Measurements from ENCODE around the gene HDAC4.

Gene HDAC4

GRCh38 chr2:239154971-239155805 is 245.6 kb downstream of the HDAC4 start:
- DNase-seq (ENCODE audit: low spot score), result no peak

DNA sequence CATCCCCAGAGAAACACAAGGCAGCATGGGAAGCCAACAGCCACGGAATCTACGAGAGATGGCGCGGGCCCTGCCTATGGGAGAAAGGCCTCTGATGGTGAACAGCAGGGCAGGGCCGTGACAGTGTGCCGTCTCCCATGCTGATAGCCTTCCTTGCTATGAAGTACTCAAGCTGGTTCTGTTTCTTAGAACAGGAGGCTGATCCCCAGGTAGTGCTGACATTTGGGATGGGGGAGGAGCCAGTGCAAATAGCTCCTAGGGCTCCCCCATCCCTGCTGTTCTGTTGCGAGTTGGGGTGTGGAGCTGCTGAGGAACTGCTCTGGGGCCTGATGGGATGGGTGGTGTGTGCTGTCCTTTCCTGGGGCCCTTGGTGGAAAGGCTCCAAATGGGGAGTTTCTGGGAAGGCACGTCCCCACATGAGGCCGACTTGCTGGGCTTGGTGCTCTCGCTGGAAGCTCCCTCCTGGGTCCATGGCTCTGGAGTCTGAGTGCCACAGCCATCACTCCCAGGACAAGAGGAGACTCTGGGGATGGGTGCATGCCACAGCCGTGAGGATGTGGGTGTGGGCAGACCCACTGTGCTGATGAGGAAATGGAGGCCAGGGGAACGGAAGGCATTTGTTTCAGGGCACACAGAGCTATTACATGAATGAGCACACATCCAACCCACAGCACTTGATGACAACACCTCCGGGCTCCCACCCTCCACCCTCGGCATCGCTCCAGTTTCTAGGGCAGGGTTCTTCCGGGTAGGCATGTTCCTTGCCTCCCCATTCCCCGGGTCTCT is 246.8 kb downstream of the HDAC4 start:
- no peak for DNase-seq (ENCODE audit: low spot score)

- no peak for DNase-seq (ENCODE audit: low spot score)
These were observed 247.9 kb downstream of the HDAC4 start for GRCh38 chr2:239152916-239153305.

DNA sequence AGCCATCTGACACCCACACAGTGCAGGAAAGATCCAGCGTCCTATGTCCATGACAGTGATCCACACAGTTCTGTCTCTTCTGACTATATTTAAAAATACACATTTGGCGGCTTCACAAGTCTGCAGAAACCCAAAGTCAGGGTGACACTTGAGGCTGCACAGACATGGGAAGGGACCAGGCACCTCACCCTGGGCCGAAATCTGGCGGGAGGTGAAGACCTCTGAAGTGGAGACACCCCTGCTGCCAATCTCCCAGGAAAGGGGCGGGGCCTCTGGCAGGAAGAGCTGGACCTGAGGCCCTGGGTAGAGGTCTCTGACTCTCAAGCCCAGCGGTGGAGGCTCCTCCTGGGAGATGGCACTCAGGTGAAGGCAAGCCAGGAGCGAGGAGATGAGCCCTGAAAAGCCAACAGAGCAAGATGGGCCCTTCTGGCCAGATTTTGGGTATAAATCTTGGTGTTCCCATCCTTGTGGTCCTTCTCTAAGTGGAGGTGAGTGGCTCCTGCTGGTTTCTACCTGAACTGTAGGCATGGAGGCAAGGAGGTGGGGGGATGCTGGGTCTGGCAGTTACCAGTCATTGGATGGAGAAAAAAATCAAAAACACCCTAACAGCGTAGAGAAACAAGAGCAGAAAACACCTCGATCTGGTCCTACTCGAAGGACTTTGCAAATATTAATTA is 248.4 kb downstream of the HDAC4 start:
- no peak for DNase-seq (ENCODE audit: low spot score)

- no peak for DNase-seq (ENCODE audit: low spot score)
These were observed 249.4 kb downstream of the HDAC4 start for GRCh38 chr2:239151201-239152131.

DNA sequence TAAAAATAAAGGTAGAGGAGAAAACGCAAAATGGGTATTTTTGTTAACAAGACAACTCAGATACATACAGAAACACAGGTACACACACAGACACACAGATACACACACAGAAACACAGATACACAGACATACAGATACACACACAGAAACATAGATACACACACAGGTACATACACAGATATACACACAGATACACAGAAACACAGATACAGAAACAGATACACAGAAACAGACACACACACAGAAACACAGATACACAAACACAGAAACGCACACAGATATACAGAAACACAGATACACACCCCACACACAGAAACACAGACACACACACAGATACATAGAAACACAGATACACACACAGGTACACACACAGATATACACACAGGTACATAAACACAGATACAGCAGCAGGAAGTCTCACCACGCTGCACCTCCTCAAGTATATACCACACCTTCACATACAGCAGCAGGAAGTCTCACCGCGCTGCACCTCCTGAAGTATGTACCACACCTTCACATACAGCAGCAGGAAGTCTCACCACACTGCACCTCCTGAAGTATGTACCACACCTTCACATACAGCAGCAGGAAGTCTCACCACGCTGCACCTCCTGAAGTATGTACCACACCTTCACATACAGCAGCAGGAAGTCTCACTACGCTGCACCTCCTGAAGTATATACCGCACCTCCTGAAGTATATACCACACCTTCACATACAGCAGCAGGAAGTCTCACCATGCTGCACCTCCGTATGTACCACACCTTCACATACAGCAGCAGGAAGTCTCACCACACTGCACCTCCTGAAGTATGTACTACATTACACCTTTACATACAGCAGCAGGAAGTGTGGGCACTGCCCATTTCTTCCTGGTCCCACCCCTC is 250.5 kb downstream of the HDAC4 start:
- no peak for DNase-seq (ENCODE audit: low spot score)

- no peak for DNase-seq (ENCODE audit: low spot score)
These were observed 251.3 kb downstream of the HDAC4 start for GRCh38 chr2:239149501-239149900.

- no peak for DNase-seq (ENCODE audit: low spot score)
These were observed 252.2 kb downstream of the HDAC4 start for GRCh38 chr2:239148495-239149200.

DNA sequence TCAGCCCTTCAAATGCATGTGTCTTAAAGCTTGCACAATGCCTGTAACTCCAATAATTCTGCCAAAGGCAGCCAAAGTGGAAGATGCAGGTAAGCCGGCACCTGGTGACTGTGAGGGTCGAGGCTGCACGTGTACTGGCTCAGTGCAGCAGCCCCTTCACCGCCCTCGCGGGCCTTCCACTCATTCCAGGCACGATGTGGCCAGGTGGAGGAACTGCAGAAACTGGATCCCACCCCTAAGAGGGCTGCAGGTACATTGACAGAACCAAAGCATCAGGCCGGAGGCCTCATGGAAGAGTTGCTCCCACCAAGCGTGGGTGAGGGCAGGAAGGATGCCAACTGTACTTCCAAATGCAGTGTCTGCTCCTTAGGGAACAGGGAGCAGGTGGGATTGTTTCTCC is 253.4 kb downstream of the HDAC4 start:
- DNase-seq (ENCODE audit: low spot score), result no peak

- DNase-seq (ENCODE audit: low spot score), result no peak
These were observed 254.1 kb downstream of the HDAC4 start for GRCh38 chr2:239146741-239147181.

GRCh38 chr2:239146011-239146641 is 254.7 kb downstream of the HDAC4 start:
- no peak for DNase-seq (ENCODE audit: low spot score)

DNA sequence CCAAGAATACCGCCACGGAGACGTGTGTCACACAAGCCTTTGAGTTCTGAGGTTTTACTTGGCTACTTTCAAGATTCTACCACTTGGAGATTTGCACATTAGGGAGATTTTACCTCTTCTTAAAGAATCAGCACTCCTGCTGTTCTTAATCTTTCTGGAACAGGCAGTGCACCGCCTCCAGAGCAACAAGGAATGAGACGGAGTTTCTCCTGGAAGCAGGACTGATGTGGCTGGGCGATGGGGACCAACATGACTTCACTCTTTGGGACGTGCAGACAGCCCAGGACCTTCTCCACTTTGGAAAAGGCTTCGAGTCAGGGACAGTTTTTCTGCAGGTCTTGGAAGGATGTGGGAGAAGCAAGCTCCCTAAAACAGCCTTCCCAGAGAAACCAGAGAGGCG is 255.2 kb downstream of the HDAC4 start:
- DNase-seq (ENCODE audit: low spot score), result no peak

DNA sequence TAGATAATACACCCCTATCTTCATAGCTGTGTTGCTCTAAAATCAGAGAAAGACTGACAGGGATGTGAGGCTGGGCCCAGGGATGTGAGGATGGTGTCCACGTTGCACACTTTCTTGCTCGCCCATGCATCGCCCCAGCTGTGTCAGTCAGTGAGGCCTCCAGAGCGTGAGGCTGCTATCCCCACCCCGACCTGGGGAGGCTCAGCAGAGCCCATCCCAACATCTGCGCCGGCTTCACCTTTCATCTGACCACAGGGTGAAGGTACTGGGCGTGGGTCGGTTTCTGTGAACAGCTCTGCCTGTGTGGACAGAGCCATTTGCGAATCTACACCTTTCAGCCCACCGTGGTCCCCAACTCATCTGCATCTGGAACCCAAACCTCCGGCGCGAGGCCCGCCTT is 255.7 kb downstream of the HDAC4 start:
- no peak for DNase-seq (ENCODE audit: low spot score)

- DNase-seq (ENCODE audit: low spot score), result no peak
These were observed 256.2 kb downstream of the HDAC4 start for GRCh38 chr2:239144713-239144999.

GRCh38 chr2:239143858-239144712 is 256.7 kb downstream of the HDAC4 start:
- DNase-seq (ENCODE audit: low spot score), result no peak

- no peak for DNase-seq (ENCODE audit: low spot score)
These were observed 258.0 kb downstream of the HDAC4 start for GRCh38 chr2:239142806-239143205.

GRCh38 chr2:239142296-239142695 is 258.5 kb downstream of the HDAC4 start:
- no peak for DNase-seq (ENCODE audit: low spot score)

DNA sequence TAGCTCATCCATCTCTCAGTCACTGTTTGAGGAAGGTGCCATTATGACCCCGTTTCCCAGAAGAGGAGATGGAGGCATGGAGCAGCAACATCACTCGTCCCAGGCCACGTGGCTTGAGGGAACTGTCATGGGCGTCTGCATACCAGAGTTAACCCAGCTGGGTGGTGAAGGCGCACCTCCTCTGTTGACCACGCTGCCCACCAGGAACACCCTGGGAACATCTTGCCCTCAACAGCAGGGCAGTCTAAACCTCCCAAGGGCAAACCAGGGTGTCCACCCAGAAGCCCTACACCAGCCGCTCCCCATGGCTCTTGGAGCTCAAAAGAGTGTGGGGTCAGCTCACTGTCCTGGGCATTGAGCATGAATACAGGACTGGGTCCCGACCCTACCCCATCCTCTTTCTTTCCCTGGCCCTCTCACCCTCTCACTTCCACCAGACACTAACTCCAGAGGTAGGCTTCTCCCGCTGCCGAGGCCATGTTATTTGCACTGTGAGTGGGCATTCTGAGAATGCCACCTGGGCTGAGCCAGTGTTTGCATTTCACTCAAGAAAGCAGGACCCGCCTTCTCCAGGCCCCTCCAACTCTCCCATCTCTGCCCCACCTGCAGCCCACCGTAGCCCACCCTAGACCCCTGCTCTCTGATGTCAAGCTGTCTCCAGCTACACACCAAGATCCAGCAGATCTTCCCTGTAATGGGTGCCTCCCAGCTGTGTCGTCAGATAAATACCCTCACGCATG is 259.6 kb downstream of the HDAC4 start:
- DNase-seq (ENCODE audit: low spot score), result no peak
